Testis (tissue), 3 donors: Measurements from ENCODE around the gene NHSL1. TPM values are rescaled to one million over a fixed set of nuclear protein-coding genes. Genes with fewer than 3 reads are reported as not detected.

ENCODE experiments used
- DNase-seq: peaks from one replicate; pipeline ENCODE4 v3.0.0-alpha.2; 2019
- H3K27ac ChIP-seq, 2 donors: fragments of 200-600 bp; sonication (generic); one replicate each; pipeline ENCODE4 v1.5.1; 2019
- H3K27me3 ChIP-seq: fragments of 200-600 bp; sonication (generic); one replicate; pipeline ENCODE4 v1.5.1; 2019
- H3K36me3 ChIP-seq: fragments of 200-600 bp; sonication (generic); one replicate; pipeline ENCODE4 v1.5.1; 2017; ENCODE audit warnings: low read depth; ENCODE audit errors: missing control alignments
- H3K4me1 ChIP-seq: fragments of 200-600 bp; sonication (generic); one replicate; pipeline ENCODE4 v1.5.1; 2019
- H3K4me3 ChIP-seq, 2 donors: fragments of 200-600 bp; sonication (generic); one replicate each; pipeline ENCODE4 v1.5.1; 2017 to 2019
- H3K9me3 ChIP-seq: fragments of 200-600 bp; sonication (generic); one replicate; pipeline ENCODE4 v1.5.1; 2017
- POLR2A ChIP-seq: fragments of 450-650 bp; IDR thresholded peaks from one replicate; pipeline ENCODE4 v1.6.1; 2017; ENCODE audit warnings: antibody characterized with exemption, mild to moderate bottlenecking, moderate library complexity
- WGBS, 2 donors: methylation state at CpG; one replicate each; pipeline ENCODE4 v1.1.5; 2018; 5-methylcytosine and 5-hydroxymethylcytosine counted together
- intact Hi-C: fragments of 100-400 bp; cut with DNase I; formaldehyde crosslinking; loops from one replicate; pipeline ENCODE4 v1.15.1; 2023; ENCODE audit warnings: low total_unique reads
- polyA plus RNA-seq: library from polyadenylated mRNA; stranded (reverse); fragments of 350-450 nt; fragmentation: Illumina TruSeq; extraction: RNeasy Lipid Tissue Mini Kit (QIAGEN cat#74804); gene quantifications from one replicate; pipeline ENCODE4 v1.2.3, GENCODE V29; 2014; ENCODE audit warnings: low read depth, low replicate concordance; ENCODE audit not compliant: insufficient read depth
- total RNA-seq, 2 donors: library from RNA; depleted of rRNA; stranded (reverse); fragments of >200 nt; gene quantifications; one replicate each; pipeline ENCODE4 v1.2.3, GENCODE V29; 2016
- TF ChIP-seq, protein P1 (sequence below), 3 experiments: fragments of 450-650 bp in 2 of 3; fragments of 200-600 bp in 1 of 3; sonication (generic) in 1 of 3; IDR thresholded peaks; one replicate each; pipeline ENCODE4 v1.5.1; 2016 to 2019; ENCODE audit warnings: antibody characterized with exemption in 3 of 3, mild to moderate bottlenecking in 2 of 3, moderate library complexity in 1 of 3

Gene NHSL1
- total and polyA plus RNA-seq, 3 donors from 2014 or later = 2.5 to 2.7 (median 2.6) TPM

DNA sequence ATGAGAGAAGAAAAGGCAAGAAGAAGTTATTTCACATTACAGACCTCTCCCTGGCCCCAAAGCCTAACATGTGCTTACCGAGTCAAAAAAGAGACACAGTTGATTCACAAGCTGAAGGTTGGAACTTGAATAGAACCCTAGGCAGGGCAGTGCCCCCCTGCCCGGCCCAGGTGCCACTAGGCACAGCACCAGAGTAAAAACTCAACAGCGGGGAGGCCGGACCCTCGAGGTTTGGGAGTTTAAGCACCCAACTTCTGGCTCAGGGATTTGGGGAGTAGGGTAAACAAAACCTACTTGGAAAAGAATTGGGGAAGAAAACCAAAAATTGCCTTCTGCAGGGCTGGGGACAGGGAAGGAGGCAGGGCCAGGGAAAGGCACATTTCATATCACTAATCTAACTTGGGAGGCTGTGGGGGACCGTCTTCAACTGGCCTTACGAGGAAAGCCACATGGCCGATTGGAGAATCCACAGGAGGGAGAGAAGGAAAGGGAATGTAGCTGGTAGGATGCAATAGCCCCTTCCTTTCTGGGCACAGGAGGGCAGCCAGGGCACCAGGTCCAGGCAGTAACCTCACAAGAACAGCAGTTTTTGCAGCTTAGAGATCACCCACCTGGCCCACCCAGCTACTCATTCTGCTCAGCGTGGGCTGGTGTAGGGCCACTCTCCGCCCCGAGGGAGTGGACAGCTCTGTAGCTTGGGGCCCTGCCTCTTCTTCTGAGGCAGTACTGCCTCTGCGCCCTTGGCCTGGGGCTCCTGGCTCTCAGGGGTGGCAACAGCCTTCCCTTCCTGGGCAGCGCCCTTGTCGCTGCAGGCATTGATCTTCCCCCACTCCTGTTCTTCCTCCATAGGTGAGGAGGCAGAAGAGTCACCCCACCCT, 97.1 kb downstream of the NHSL1 start:
- 65 to 73% methylated on average over 14 of the region's 14 CpGs for whole genome bisulfite sequencing, 2 donors
- H3K27ac ChIP-seq = no peak overlapping the region
- no peaks in the 10 kb centered on the region for H3K9me3 ChIP-seq
- no peaks in the 10 kb centered on the region for H3K36me3 ChIP-seq
- no peak overlapping the region for H3K4me3 ChIP-seq
- no peaks in the 10 kb centered on the region for H3K4me1 ChIP-seq
- TF ChIP-seq, protein P1, sequence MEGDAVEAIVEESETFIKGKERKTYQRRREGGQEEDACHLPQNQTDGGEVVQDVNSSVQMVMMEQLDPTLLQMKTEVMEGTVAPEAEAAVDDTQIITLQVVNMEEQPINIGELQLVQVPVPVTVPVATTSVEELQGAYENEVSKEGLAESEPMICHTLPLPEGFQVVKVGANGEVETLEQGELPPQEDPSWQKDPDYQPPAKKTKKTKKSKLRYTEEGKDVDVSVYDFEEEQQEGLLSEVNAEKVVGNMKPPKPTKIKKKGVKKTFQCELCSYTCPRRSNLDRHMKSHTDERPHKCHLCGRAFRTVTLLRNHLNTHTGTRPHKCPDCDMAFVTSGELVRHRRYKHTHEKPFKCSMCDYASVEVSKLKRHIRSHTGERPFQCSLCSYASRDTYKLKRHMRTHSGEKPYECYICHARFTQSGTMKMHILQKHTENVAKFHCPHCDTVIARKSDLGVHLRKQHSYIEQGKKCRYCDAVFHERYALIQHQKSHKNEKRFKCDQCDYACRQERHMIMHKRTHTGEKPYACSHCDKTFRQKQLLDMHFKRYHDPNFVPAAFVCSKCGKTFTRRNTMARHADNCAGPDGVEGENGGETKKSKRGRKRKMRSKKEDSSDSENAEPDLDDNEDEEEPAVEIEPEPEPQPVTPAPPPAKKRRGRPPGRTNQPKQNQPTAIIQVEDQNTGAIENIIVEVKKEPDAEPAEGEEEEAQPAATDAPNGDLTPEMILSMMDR (IDR thresholded peaks at IDR 0.05) = no peak
- TF ChIP-seq POLR2A = no peak
- no peaks in the 10 kb centered on the region for H3K27me3 ChIP-seq
- intact Hi-C loops = no loop called here
- DNase-seq = no peak

- Histone ChIP-seq H3K4me1 (no peaks in the 10 kb centered on the region), H3K9me3 (no peaks in the 10 kb centered on the region), H3K27ac (no peak overlapping the region), H3K27me3 (no peaks in the 10 kb centered on the region), H3K4me3 (no peak overlapping the region), H3K36me3 (no peaks in the 10 kb centered on the region)
- intact Hi-C loops = no loop called here
- no peak for DNase-seq
- TF ChIP-seq, protein P1 (IDR thresholded peaks at IDR 0.05) = no peak
- no peak for TF ChIP-seq POLR2A
- 81 to 89% methylated on average over 3 of the region's 3 CpGs for WGBS, 2 donors
These were observed 99.0 kb downstream of the NHSL1 start for GRCh38 chr6:138400326-138400725.

DNA sequence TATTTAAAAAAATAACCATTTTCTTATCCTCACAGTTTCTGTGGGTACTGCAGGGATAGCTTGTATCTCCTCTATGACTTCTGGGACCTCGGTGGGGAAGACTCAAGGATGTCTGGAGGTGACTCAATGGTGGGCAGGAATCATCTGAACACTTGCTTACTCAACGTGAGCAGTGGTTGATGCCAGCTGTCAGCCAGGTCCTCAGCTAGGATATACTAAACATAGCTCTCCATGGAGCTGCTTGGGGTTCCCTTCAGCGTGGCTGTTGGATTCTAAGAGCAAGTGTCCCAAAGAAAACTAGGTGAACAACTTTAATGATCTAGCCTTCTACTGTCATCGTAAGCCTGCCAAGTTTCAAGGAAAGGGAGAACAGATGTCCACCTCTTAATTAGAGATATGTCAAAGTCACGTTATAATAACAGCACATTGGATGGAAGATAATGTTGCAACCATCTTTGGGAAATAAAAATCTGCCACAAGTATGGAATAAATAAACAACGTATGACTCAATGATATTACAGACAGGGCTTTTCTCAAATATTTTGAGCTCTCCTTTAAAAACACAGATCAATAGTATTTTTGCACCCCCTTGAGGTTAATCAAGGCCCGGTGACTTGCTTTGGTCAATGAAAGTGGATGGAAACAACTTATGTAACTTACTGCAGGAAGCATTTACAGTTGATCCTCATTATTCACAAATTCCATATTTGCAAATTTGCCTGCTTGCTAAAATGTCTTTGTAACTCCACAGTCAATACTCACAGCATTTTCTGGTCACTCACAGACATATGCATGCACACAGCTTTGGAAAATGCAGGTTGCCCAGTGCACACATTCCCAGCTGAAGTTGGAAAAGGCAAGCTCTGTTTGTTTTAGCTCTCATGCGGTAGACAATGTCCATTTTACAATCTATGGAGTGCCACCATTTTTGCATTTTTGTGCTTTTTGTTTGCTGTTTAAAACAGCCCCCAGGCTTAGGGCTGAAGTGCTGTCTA, 101.9 kb downstream of the NHSL1 start:
- no peak for DNase-seq
- WGBS, 2 donors = 84 to 86% methylated on average over 8 of the region's 8 CpGs
- no peaks in the 10 kb centered on the region for H3K9me3 ChIP-seq
- TF ChIP-seq POLR2A = no peak
- TF ChIP-seq, protein P1 (IDR thresholded peaks at IDR 0.05) = no peak
- H3K4me3 ChIP-seq = no peak overlapping the region
- no peaks in the 10 kb centered on the region for H3K36me3 ChIP-seq
- intact Hi-C loops = no loop called here
- H3K27ac ChIP-seq = no peak overlapping the region
- no peaks in the 10 kb centered on the region for H3K4me1 ChIP-seq
- H3K27me3 ChIP-seq = no peaks in the 10 kb centered on the region

DNA sequence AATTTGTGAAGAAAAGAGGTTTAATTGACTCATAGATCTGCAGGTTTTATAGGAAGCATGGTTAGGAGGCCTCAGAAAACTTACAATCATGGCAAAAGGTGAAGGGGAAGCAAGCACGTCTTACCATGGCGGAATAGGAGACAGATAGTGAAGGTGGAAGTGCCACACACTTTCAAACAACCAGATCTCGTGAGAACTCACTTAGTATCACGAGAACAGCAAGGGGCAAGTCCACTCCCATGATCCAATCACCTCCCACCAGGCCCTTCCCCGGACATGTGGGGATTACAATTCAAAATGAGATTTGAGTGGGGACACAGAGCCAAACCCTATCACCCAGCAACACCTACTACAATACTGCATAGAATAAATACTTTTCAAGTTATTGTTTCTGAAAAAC, 102.6 kb downstream of the NHSL1 start:
- WGBS, 2 donors = 86 to 92% methylated on average over 5 of the region's 5 CpGs
- TF ChIP-seq, protein P1 (IDR thresholded peaks at IDR 0.05) = no peak
- no peak for TF ChIP-seq POLR2A
- Histone ChIP-seq H3K36me3 (no peaks in the 10 kb centered on the region), H3K27me3 (no peaks in the 10 kb centered on the region), H3K4me3 (no peak overlapping the region), H3K4me1 (no peaks in the 10 kb centered on the region), H3K27ac (no peak overlapping the region), H3K9me3 (no peaks in the 10 kb centered on the region)
- intact Hi-C loops = no loop called here
- no peak for DNase-seq
